A549 (cell line): ENCODE data around the gene GRK1. TPM values are rescaled to one million over a fixed set of nuclear protein-coding genes. Genes with fewer than 3 reads are reported as not detected.
A peak's percentile ranks its signal among the peaks of the same experiment; 100 is the strongest.

Experiments
- ATAC-seq, 2 experiments: fragments of 200-7000 bp in 1 of 2; fragments of >200 bp in 1 of 2; cut with Nextera tagmentation in 1 of 2; cut with Tn5 transposase in 1 of 2; 3 replicates each; pipeline versions ENCODE4 v1.8.0 to v1.9.1; 2018 to 2020; ENCODE audit warnings: mild to moderate bottlenecking in 1 of 2, moderate library complexity in 1 of 2
- CTCF ChIA-PET: fragments of 300-600 bp; sonication (Branson Sonifier 250); formaldehyde crosslinking; extraction: SDS; loops from one replicate; lab custom pipeline; 2021; ENCODE audit warnings: antibody characterized with exemption, inconsistent platforms; lab: Yijun Ruan, JAX
- POLR2A ChIA-PET: fragments of 350-600 bp; formaldehyde crosslinking; extraction: SDS; loops from one replicate; lab custom pipeline; 2021; ENCODE audit warnings: antibody characterized with exemption, inconsistent platforms; lab: Yijun Ruan, JAX
- DNase-seq, 2 experiments: peaks; one replicate each; pipeline versions ENCODE4 v3.0.0 to v3.0.0-alpha.2; 2011 to 2016; ENCODE audit warnings: low read depth in 1 of 2, low spot score in 1 of 2
- FAIRE-seq: peaks from 2 replicates; lab custom pipeline; 2011; peaks lifted over from hg19 to GRCh38; lab: Jason Lieb, UNC
- H3K27ac ChIP-seq, 2 experiments: fragments of >200 bp; sonication (Bioruptor Twin); formaldehyde crosslinking; 3 replicates each; pipeline ENCODE4 v1.5.1; 2016 to 2017
- H3K4me1 ChIP-seq: fragments of >200 bp; sonication (Bioruptor Twin); formaldehyde crosslinking; 3 replicates; pipeline ENCODE4 v1.6.1; 2016
- H3K4me2 ChIP-seq: fragments of >200 bp; sonication (Bioruptor Twin); formaldehyde crosslinking; 3 replicates; pipeline ENCODE4 v1.6.1; 2016
- H3K4me3 ChIP-seq: fragments of >200 bp; sonication (Bioruptor Twin); formaldehyde crosslinking; 3 replicates; pipeline ENCODE4 v1.5.1; 2016
- H3K9me3 ChIP-seq: fragments of >200 bp; sonication (Bioruptor Twin); formaldehyde crosslinking; 3 replicates; pipeline ENCODE4 v1.6.1; 2016
- BHLHE40 ChIP-seq: IDR thresholded peaks from 2 replicates; pipeline ENCODE4 v1.6.1; 2012; ENCODE audit warnings: low read depth, low read length, inconsistent platforms
- CBX2 ChIP-seq: fragments of 200-600 bp; sonication (generic); IDR thresholded peaks from 2 replicates; pipeline ENCODE4 v1.6.1; 2016; ENCODE audit warnings: low read depth, mild to moderate bottlenecking, borderline replicate concordance
- CEBPB ChIP-seq, 2 experiments: fragments of >200 bp in 1 of 2; sonication (Bioruptor Twin) in 1 of 2; formaldehyde crosslinking in 1 of 2; IDR thresholded peaks; 2 replicates each; pipeline ENCODE4 v1.6.1; 2012 to 2016
- CTCF ChIP-seq: fragments of >200 bp; sonication (Bioruptor Twin); formaldehyde crosslinking; IDR thresholded peaks from 3 replicates; pipeline ENCODE4 v1.5.1; 2016
- EHF ChIP-seq: fragments of 250-450 bp; sonication (Bioruptor Pico); IDR thresholded peaks from 2 replicates; pipeline ENCODE4 v1.5.0; 2020; ENCODE audit warnings: mild to moderate bottlenecking
- EP300 ChIP-seq, 2 experiments: fragments of >200 bp; sonication (Bioruptor Twin); formaldehyde crosslinking; IDR thresholded peaks; 2 replicates in 1 of 2; 3 replicates in 1 of 2; pipeline ENCODE4 v1.6.1; 2016 to 2017
- FOSL2 ChIP-seq, 2 experiments: fragments of 450-650 bp in 1 of 2; fragments of >200 bp in 1 of 2; sonication (Bioruptor Twin) in 1 of 2; formaldehyde crosslinking; IDR thresholded peaks; 2 replicates each; pipeline versions ENCODE4 v1.5.0 to v1.6.1; 2016 to 2020; ENCODE audit warnings: mild to moderate bottlenecking in 1 of 2, moderate library complexity in 1 of 2
- FOXS1 ChIP-seq: fragments of 250-450 bp; sonication (Bioruptor Pico); IDR thresholded peaks from 2 replicates; pipeline ENCODE4 v1.5.0; 2020; ENCODE audit warnings: mild to moderate bottlenecking, moderate library complexity
- GATA3 ChIP-seq: IDR thresholded peaks from 2 replicates; pipeline ENCODE4 v1.6.1; 2012; ENCODE audit warnings: borderline replicate concordance
- HEYL ChIP-seq: fragments of 250-450 bp; sonication (Bioruptor Pico); IDR thresholded peaks from 2 replicates; pipeline ENCODE4 v1.8.0; 2021; ENCODE audit warnings: mild to moderate bottlenecking, moderate library complexity
- JUN ChIP-seq, 2 experiments: fragments of >200 bp; sonication (Bioruptor Twin); formaldehyde crosslinking; IDR thresholded peaks; 2 replicates in 1 of 2; 3 replicates in 1 of 2; pipeline ENCODE4 v1.6.1; 2016 to 2017
- KDM5A ChIP-seq: fragments of 200-600 bp; sonication (generic); IDR thresholded peaks from 2 replicates; pipeline ENCODE4 v1.6.1; 2016; ENCODE audit warnings: antibody characterized with exemption, mild to moderate bottlenecking
- MAX ChIP-seq: IDR thresholded peaks from 2 replicates; pipeline ENCODE4 v1.6.1; 2012
- NPAS2 ChIP-seq: fragments of 250-450 bp; sonication (Bioruptor Pico); IDR thresholded peaks from 2 replicates; pipeline ENCODE4 v1.8.0; 2022; ENCODE audit warnings: mild to moderate bottlenecking, moderate library complexity, borderline replicate concordance
- PHF8 ChIP-seq: fragments of 200-600 bp; sonication (generic); IDR thresholded peaks from 2 replicates; pipeline ENCODE4 v1.6.1; 2016; ENCODE audit warnings: low read depth, mild to moderate bottlenecking, antibody characterized with exemption, moderate library complexity, borderline replicate concordance
- TFCP2L1 ChIP-seq: fragments of 250-450 bp; sonication (Bioruptor Pico); IDR thresholded peaks from 2 replicates; pipeline ENCODE4 v1.5.0; 2021; ENCODE audit warnings: mild to moderate bottlenecking
- ZC3H11A ChIP-seq: fragments of 450-650 bp; IDR thresholded peaks from 2 replicates; pipeline ENCODE4 v1.6.1; 2014; ENCODE audit warnings: antibody characterized with exemption, mild to moderate bottlenecking
- ZNF302 ChIP-seq: fragments of 250-450 bp; sonication (Bioruptor Pico); IDR thresholded peaks from 2 replicates; pipeline ENCODE4 v1.9.0; 2021; ENCODE audit warnings: inconsistent platforms, mild to moderate bottlenecking, moderate library complexity
- WGBS: methylation state at CpG from one replicate; pipeline ENCODE4 v1.1.6; 2017; ENCODE audit errors: missing lambda C conversion rate; 5-methylcytosine and 5-hydroxymethylcytosine counted together
- polyA plus RNA-seq, 4 experiments: library from polyadenylated mRNA; depleted of rRNA in 3 of 4; stranded (reverse); fragments of >200 nt; fragmentation: RNase III in 1 of 4; extraction: RNeasy Plus Mini Kit Qiagen cat#74134 plus additional on column Dnase treatment in 1 of 4; gene quantifications; 2 replicates in 3 of 4; 3 replicates in 1 of 4; pipeline ENCODE4 v1.2.3, GENCODE V29; 2011 to 2017
- TF ChIP-seq, protein P1 (sequence below): fragments of >200 bp; sonication (Bioruptor Twin); formaldehyde crosslinking; IDR thresholded peaks from 2 replicates; pipeline ENCODE4 v1.6.1; 2016
- TF ChIP-seq, protein P2 (sequence below): fragments of 250-450 bp; sonication (Bioruptor Pico); IDR thresholded peaks from 2 replicates; pipeline ENCODE4 v1.5.0; 2020; ENCODE audit warnings: low read depth, mild to moderate bottlenecking, moderate library complexity

Gene GRK1
- polyA plus RNA-seq, 2 of the 4 experiments (the other 2 are of a cell fraction), result not detected

DNA sequence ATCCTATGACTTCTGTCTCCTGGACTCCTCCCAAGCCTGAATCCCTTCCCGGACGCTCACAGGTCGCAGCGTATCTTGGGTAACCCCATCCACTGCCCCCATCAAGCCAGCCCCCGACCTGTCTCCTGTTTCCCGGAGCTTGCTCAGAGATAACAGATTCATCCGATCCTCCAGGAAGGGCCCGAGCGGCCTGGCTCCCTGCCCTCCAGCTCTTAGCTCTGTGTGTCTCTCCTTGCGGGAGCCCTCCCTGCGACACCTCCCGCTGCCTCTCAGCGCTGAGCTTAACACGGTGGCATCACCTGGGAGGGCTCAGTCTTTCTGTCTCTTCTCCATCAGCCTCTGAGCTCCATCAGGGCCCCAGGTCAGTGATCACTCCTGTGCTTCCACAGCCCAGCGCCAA is 87.7 kb downstream of the GRK1 start:
- WGBS, result 80% methylated on average over 15 of the region's 15 CpGs
- H3K4me3 ChIP-seq, result no peak overlapping the region
- H3K4me1 ChIP-seq, result peaks cover 8% of the 10 kb centered on the region; the same call in 1 of the 3 replicates
- CTCF ChIA-PET, result no interaction called here
- DNase-seq (no peak), ATAC-seq (no peak), FAIRE-seq (no peak)
- POLR2A ChIA-PET, result no interaction called here
- H3K9me3 ChIP-seq, result no peaks in the 10 kb centered on the region
- no peak overlapping the region for H3K4me2 ChIP-seq
- TF ChIP-seq CEBPB (IDR thresholded peaks at IDR 0.05), result no peak
- TF ChIP-seq ZNF302 (CRISPR knock-in tag), result no peak
- TF ChIP-seq KDM5A, result no peak
- TF ChIP-seq BHLHE40, result no peak
- TF ChIP-seq EHF (CRISPR knock-in tag), result no peak
- TF ChIP-seq MAX, result no peak
- no peak for TF ChIP-seq ZC3H11A
- no peak for TF ChIP-seq FOXS1
- TF ChIP-seq FOSL2 (IDR thresholded peaks at IDR 0.05), result no peak
- TF ChIP-seq FOSL2 (CRISPR knock-in tag; IDR thresholded peaks at IDR 0.05), result no peak
- no peak for TF ChIP-seq GATA3
- no peak overlapping the region for H3K27ac ChIP-seq

DNA sequence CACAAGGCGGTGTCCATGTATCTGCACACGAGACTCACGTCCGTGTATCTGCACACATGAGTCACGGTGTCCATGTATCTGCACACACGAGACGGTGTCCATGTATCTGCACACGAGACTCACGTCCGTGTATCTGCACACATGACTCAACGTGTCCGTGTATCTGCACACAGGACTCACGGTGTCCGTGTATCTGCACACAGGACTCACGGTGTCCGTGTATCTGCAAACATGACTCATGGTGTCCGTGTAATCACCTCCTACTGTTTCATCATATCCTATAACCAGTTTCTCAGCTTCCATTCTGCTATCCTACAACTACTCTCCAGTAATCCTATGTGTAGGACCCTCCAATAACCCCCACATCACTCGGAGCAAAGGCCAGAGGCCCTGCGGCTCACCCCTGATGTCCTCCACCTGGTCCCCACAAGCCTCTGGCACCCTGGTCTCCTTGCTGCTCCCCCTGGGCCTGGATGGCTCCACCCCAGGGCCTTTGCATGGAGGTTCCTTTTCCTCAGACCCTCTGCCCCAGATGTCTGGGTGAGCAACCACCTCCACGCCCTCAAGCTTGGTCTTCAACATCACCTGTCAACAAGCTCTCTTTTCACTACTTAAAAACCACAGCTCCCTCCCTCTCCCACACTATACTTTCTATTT is 89.5 kb downstream of the GRK1 start:
- no peak for TF ChIP-seq HEYL
- no peak for TF ChIP-seq TFCP2L1 (CRISPR knock-in tag)
- TF ChIP-seq CTCF, result no peak
- TF ChIP-seq CBX2, result no peak
- TF ChIP-seq, protein P1, sequence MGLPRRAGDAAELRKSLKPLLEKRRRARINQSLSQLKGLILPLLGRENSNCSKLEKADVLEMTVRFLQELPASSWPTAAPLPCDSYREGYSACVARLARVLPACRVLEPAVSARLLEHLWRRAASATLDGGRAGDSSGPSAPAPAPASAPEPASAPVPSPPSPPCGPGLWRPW, result no peak
- no peak for TF ChIP-seq GATA3
- no peak for TF ChIP-seq NPAS2 (CRISPR knock-in tag)
- no peak for TF ChIP-seq PHF8
- TF ChIP-seq, protein P2, sequence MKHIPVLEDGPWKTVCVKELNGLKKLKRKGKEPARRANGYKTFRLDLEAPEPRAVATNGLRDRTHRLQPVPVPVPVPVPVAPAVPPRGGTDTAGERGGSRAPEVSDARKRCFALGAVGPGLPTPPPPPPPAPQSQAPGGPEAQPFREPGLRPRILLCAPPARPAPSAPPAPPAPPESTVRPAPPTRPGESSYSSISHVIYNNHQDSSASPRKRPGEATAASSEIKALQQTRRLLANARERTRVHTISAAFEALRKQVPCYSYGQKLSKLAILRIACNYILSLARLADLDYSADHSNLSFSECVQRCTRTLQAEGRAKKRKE (CRISPR knock-in tag), result no peak
- TF ChIP-seq EP300 (IDR thresholded peaks at IDR 0.05), result no peak
- no peak for TF ChIP-seq JUN (IDR thresholded peaks at IDR 0.05)
- DNase-seq (no peak), ATAC-seq (no peak), FAIRE-seq (no peak)
- POLR2A ChIA-PET, result no interaction called here
- H3K27ac ChIP-seq, result peak overlapping the region; percentile 59 to 63; a peak in 4 of 6 replicates
- peaks cover 8% of the 10 kb centered on the region; the same call in 1 of the 3 replicates for H3K4me1 ChIP-seq
- no peak overlapping the region for H3K4me3 ChIP-seq
- H3K9me3 ChIP-seq, result no peaks in the 10 kb centered on the region
- 69% methylated on average over 20 of the region's 20 CpGs for WGBS
- H3K4me2 ChIP-seq, result no peak overlapping the region
- CTCF ChIA-PET, result interaction anchor here (0.6 to 1.5 kb wide), 4 partner anchors 15 to 466 kb away, joined by 3 to 6 read pairs (median 3); no protein-coding TSS in a partner anchor
